ENCODE data around the gene GPR183.
"Not testable (repeated sequence)": the region's sequence is repeated elsewhere in the genome, so short reads cannot be mapped to it uniquely, and the experiment has no call there.

Gene GPR183

DNA sequence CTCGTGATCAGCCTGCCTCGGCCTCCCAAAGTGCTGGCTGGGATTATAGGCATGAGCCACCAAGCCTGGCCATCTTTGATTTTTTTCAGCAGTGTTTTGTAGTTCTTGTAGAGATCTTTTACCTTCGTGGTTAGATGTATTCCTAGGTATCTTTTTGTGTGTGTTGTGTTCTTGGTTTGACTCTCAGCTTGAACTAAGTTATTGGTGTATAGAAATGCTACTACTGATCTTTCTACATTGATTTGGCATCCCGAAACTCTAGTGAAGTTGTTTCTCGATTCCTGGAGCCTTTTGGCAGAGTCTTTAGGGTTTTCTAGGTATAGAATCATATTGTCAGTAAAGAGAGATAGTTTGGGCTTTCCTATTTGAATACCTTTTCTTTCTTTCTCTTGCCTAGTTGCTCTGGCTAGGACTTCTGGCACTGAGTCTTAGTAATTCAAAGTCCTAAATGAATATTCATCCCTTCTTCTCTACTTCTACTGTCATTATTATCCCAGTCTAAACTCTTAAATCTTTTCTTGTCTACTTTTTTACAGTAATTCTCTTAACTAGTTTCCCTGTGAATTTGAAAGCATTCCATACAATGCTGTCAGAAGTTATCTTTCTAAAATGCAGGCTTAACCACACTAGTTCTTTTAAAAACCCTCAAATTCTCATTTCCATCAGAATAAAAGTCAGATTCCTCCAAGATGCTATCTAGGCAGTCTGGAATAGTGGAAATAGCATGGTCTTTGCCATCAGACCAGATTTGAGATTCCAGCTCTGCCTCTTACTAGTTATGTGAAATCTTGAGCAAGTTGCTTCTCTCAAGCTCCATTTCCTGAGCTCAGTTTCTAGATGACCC lies 56.0 kb downstream of the GPR183 start:
- no peak for DNase-seq (ENCODE audit: low read depth in 2 of 2, low spot score in 1 of 2)

DNA sequence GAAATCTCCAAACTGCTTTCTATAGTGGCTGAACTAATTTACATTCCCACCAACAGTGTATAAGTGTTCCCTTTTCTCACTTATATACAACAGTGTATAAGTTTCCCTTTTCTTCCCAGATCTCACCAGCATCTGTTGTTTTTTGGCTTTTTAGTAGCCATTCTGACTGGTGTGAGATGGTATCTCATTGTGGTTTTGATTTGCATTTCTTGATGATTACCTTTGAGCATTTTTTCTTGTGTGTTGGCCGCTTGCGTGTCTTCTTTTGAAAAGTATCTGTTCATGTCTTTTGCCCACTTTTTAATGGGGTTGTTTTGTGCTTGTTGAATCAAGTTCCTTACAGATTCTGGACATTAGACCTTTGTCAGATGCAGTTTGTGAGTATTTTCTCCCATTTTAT lies 57.6 kb downstream of the GPR183 start:
- not testable (repeated sequence) for DNase-seq (ENCODE audit: low read depth in 2 of 2, low spot score in 1 of 2)

DNA sequence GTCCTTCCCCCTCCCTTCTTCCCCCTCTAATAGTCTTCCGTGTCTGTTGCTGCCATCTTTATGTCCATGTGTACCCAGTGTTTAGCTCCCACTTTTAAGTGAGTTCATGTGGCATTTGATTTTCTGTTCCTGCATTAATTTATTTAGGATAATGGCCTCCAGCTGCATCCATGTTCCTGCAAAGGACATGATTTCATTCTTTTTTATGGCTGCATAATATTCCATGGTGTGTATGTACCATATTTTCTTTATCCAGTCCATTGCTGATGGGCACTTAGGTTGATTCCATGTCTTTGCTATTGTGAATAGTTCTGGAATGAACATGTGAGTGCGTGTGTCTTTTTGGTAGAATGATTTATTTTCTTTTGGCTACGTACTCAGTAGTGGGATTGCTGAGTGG lies 58.0 kb downstream of the GPR183 start:
- DNase-seq (ENCODE audit: low read depth in 2 of 2, low spot score in 1 of 2): not testable (repeated sequence)

- DNase-seq (ENCODE audit: low read depth in 2 of 2, low spot score in 1 of 2): no peak
Measured at GRCh38 chr13:99246100-99246499, 61.1 kb downstream of the GPR183 start.
